Adrenal gland (tissue), 5 donors: ENCODE results near the gene MRRF.

ENCODE experiments used
- CTCF ChIP-seq, 6 experiments: fragments of 450-650 bp in 4 of 6; fragments of 200-600 bp in 2 of 6; sonication (generic) in 1 of 6; IDR thresholded peaks; 1 replicate in 5 of 6; 2 replicates in 1 of 6; pipeline versions ENCODE4 v1.5.1 to v1.8.0; 2016 to 2021; ENCODE audit warnings: antibody characterized with exemption in 6 of 6, mild to moderate bottlenecking in 2 of 6, moderate library complexity in 1 of 6
- POLR2A ChIP-seq, 2 donors: fragments of 450-650 bp; IDR thresholded peaks; one replicate each; pipeline ENCODE4 v1.6.1; 2017; ENCODE audit warnings: antibody characterized with exemption in 2 of 2, mild to moderate bottlenecking in 2 of 2, moderate library complexity in 1 of 2
- donor health status: DM: no; HTN: no; CAD: no.

GRCh38 chr9:122232796-122233306, 31.8 kb upstream of the MRRF start:
- no peak for TF ChIP-seq CTCF (IDR thresholded peaks at IDR 0.05)
- no peak for TF ChIP-seq POLR2A (IDR thresholded peaks at IDR 0.05)
